ENCODE data around the gene PVR. TPM values are rescaled to one million over a fixed set of nuclear protein-coding genes. Genes with fewer than 3 reads are reported as not detected.

The PVR gene
- total RNA-seq, 2 donors from 2014 or later, result 44.7 to 54.6 TPM

- DNase-seq, result peak; percentile 69
- intact Hi-C loops (cut with DNase I), result no loop called here
- Histone ChIP-seq H3K27ac (no peak within 1 kb of the TSS), H3K9me3 (no peaks in the 10 kb centered on the region), H3K27me3 (no peaks in the 10 kb centered on the region), H3K4me1 (peaks cover 2% of the 10 kb centered on the region), H3K9ac (ENCODE audit: low read depth in 2 of 2, low read length in 2 of 2) (no peak within 1 kb of the TSS), H3K36me3 (no peaks in the 10 kb centered on the region), H3K4me3 (no peak within 1 kb of the TSS)
- no peak for TF ChIP-seq CTCF (IDR thresholded peaks at IDR 0.05)
Measured at GRCh38 chr19:44613295-44614178, 30.2 kb upstream of the PVR start, which contains the start of gene IGSF23. Gene IGSF23, plus strand, starts transcription at chr19:44613563. Its CDS starts 83 bp downstream, at chr19:44613646.

- no peak for DNase-seq
- no peak for TF ChIP-seq CTCF (IDR thresholded peaks at IDR 0.05)
- no peaks in the 10 kb centered on the region for H3K4me1 ChIP-seq
- no peaks in the 10 kb centered on the region for H3K9me3 ChIP-seq
- no peak overlapping the region for H3K4me3 ChIP-seq
- H3K27ac ChIP-seq, result no peak overlapping the region
- H3K27me3 ChIP-seq, result no peaks in the 10 kb centered on the region
- no peaks in the 10 kb centered on the region for H3K36me3 ChIP-seq
- H3K9ac ChIP-seq (ENCODE audit: low read depth in 2 of 2, low read length in 2 of 2), result no peak overlapping the region
- intact Hi-C loops (cut with DNase I), result no loop called here
Measured at GRCh38 chr19:44614313-44614712, 29.4 kb upstream of the PVR start.

GRCh38 chr19:44615863-44616247 lies 27.9 kb upstream of the PVR start:
- no peak overlapping the region for H3K4me3 ChIP-seq
- H3K9ac ChIP-seq (ENCODE audit: low read depth in 2 of 2, low read length in 2 of 2), result no peak overlapping the region
- intact Hi-C loops (cut with DNase I), result no loop called here
- no peaks in the 10 kb centered on the region for H3K4me1 ChIP-seq
- H3K27ac ChIP-seq, result no peak overlapping the region
- no peaks in the 10 kb centered on the region for H3K9me3 ChIP-seq
- H3K27me3 ChIP-seq, result no peaks in the 10 kb centered on the region
- TF ChIP-seq CTCF (IDR thresholded peaks at IDR 0.05), result no peak
- DNase-seq, result no peak
- no peaks in the 10 kb centered on the region for H3K36me3 ChIP-seq

- Histone ChIP-seq H3K27ac (no peak overlapping the region), H3K9ac (ENCODE audit: low read depth in 2 of 2, low read length in 2 of 2) (no peak overlapping the region), H3K4me3 (no peak overlapping the region), H3K4me1 (no peaks in the 10 kb centered on the region), H3K9me3 (no peaks in the 10 kb centered on the region), H3K36me3 (no peaks in the 10 kb centered on the region), H3K27me3 (no peaks in the 10 kb centered on the region)
- DNase-seq, result no peak
- intact Hi-C loops (cut with DNase I), result no loop called here
- no peak for TF ChIP-seq CTCF (IDR thresholded peaks at IDR 0.05)
Measured at GRCh38 chr19:44617110-44617880, 26.4 kb upstream of the PVR start.

- no peak overlapping the region for H3K27ac ChIP-seq
- no peak for TF ChIP-seq CTCF (IDR thresholded peaks at IDR 0.05)
- intact Hi-C loops (cut with DNase I), result no loop called here
Measured at GRCh38 chr19:44618640-44619357, 24.9 kb upstream of the PVR start.

More at GRCh38 chr19:44618640-44619357, 24.9 kb upstream of the PVR start:
- no peaks in the 10 kb centered on the region for H3K9me3 ChIP-seq
- H3K4me3 ChIP-seq, result no peak overlapping the region
- H3K4me1 ChIP-seq, result no peaks in the 10 kb centered on the region
- no peaks in the 10 kb centered on the region for H3K36me3 ChIP-seq
- DNase-seq, result no peak
- H3K27me3 ChIP-seq, result no peaks in the 10 kb centered on the region
- H3K9ac ChIP-seq (ENCODE audit: low read depth in 2 of 2, low read length in 2 of 2), result no peak overlapping the region
